Brain microvascular endothelial cell (primary cell): ENCODE results near the gene CTDSPL.
A peak's percentile ranks its signal among the peaks of the same experiment; 100 is the strongest.
"Not testable (repeated sequence)": the region's sequence is repeated elsewhere in the genome, so short reads cannot be mapped to it uniquely, and the experiment has no call there.

Experiments used
- DNase-seq: peaks from one replicate; pipeline ENCODE4 v3.0.0-alpha.2; 2020
- H3K27ac ChIP-seq: fragments of 250-450 bp; sonication (Bioruptor Pico); 2 replicates; pipeline ENCODE4 v1.5.1; 2020; ENCODE audit warnings: mild to moderate bottlenecking, moderate library complexity
- H3K27me3 ChIP-seq: fragments of 250-450 bp; sonication (Bioruptor Pico); replicated peaks from 2 replicates; pipeline ENCODE4 v1.5.1; 2020; ENCODE audit warnings: mild to moderate bottlenecking
- H3K36me3 ChIP-seq: fragments of 250-450 bp; sonication (Bioruptor Pico); replicated peaks from 2 replicates; pipeline ENCODE4 v1.5.1; 2020; ENCODE audit warnings: mild to moderate bottlenecking
- H3K4me3 ChIP-seq: 2 replicates; pipeline ENCODE4 v1.5.1; 2011; ENCODE audit warnings: low read depth, mild to moderate bottlenecking, control low read depth, low read length, moderate library complexity
- CTCF ChIP-seq: IDR thresholded peaks from 2 replicates; pipeline ENCODE4 v1.5.1; 2011; ENCODE audit warnings: low read depth, mild to moderate bottlenecking, moderate library complexity, low read length, control low read depth, inconsistent platforms; ENCODE audit errors: missing control alignments
- in situ Hi-C: cut with HindIII; loops from 2 replicates; pipeline ENCODE4 v1.10.0; 2017; ENCODE audit warnings: low sequenced_read_pairs, low pct_ligation_motif_present

Gene CTDSPL

GRCh38 chr3:37861620-37862041 is at the start of gene CTDSPL:
TSS of gene CTDSPL (plus strand) at chr3:37861880. CDS start at chr3:37862200, 320 bp downstream.
- TF ChIP-seq CTCF, result no peak
- Histone ChIP-seq H3K27ac (no peak within 1 kb of the TSS), H3K27me3 (no peaks in the 10 kb centered on the region), H3K36me3 (no peaks in the 10 kb centered on the region), H3K4me3 (peak within 1 kb of the TSS; percentile 73)
- in situ Hi-C loops, result no loop called here
- DNase-seq, result no peak

GRCh38 chr3:37812499-37812896 is 49.2 kb upstream of the CTDSPL start:
- no peak overlapping the region for H3K27ac ChIP-seq
- H3K4me3 ChIP-seq, result no peak overlapping the region
- H3K36me3 ChIP-seq, result no peaks in the 10 kb centered on the region
- no peak for TF ChIP-seq CTCF
- in situ Hi-C loops, result no loop called here
- H3K27me3 ChIP-seq, result no peaks in the 10 kb centered on the region
- peak; percentile 38 for DNase-seq

- in situ Hi-C loops, result no loop called here
- no peaks in the 10 kb centered on the region for H3K36me3 ChIP-seq
- no peak for DNase-seq
Measured at GRCh38 chr3:37813403-37813802, 48.3 kb upstream of the CTDSPL start.

GRCh38 chr3:37814547-37814946 is 47.1 kb upstream of the CTDSPL start:
- Histone ChIP-seq H3K36me3 (no peaks in the 10 kb centered on the region), H3K27ac (no peak overlapping the region), H3K4me3 (no peak overlapping the region), H3K27me3 (no peaks in the 10 kb centered on the region)
- in situ Hi-C loops, result no loop called here
- DNase-seq, result no peak
- peak; percentile 27 for TF ChIP-seq CTCF

More at GRCh38 chr3:37813403-37813802, 48.3 kb upstream of the CTDSPL start:
- TF ChIP-seq CTCF, result no peak
- Histone ChIP-seq H3K27ac (no peak overlapping the region), H3K4me3 (no peak overlapping the region), H3K27me3 (no peaks in the 10 kb centered on the region)

- H3K4me3 ChIP-seq, in situ Hi-C loops, DNase-seq, H3K36me3 ChIP-seq, H3K27ac ChIP-seq, H3K27me3 ChIP-seq: not testable (repeated sequence)
Measured at GRCh38 chr3:37815156-37815555, 46.5 kb upstream of the CTDSPL start.

- no peak for TF ChIP-seq CTCF
- Histone ChIP-seq H3K36me3 (no peaks in the 10 kb centered on the region), H3K27ac (no peak overlapping the region), H3K27me3 (no peaks in the 10 kb centered on the region), H3K4me3 (no peak overlapping the region)
- in situ Hi-C loops, result no loop called here
- DNase-seq, result peak; percentile 8
Measured at GRCh38 chr3:37816271-37816670, 45.4 kb upstream of the CTDSPL start.
